OCI-LY7 (cell line): ENCODE measurements around the gene SUMF2. TPM values are rescaled to one million over a fixed set of nuclear protein-coding genes. Genes with fewer than 3 reads are reported as not detected.
"Not testable (repeated sequence)": the region's sequence is repeated elsewhere in the genome, so short reads cannot be mapped to it uniquely, and the experiment has no call there.

Experiments used
- BruUV-seq: library from RNA; stranded (reverse); fragments of 400-500 nt; replicated peaks from 2 replicates; lab custom pipeline; 2021; lab: Mats Ljungman, UMichigan
- CTCF ChIA-PET: fragments of 300-600 bp; sonication (Branson Sonifier 250); formaldehyde crosslinking; loops from one replicate; lab custom pipeline; 2022; ENCODE audit warnings: antibody characterized with exemption; ENCODE audit not compliant: unreplicated experiment; lab: Charles Lee
- POLR2A ChIA-PET: fragments of 300-600 bp; sonication (Branson Sonifier 250); formaldehyde crosslinking; loops from one replicate; lab custom pipeline; 2022; ENCODE audit warnings: antibody characterized with exemption; lab: Charles Lee
- DNase-seq: peaks from one replicate; pipeline ENCODE4 v3.0.0-alpha.2; 2015; ENCODE audit warnings: low spot score
- H2AFZ ChIP-seq: fragments of 200-600 bp; sonication (generic), shearing (Covaris generic); 2 replicates; pipeline ENCODE4 v1.6.1; 2014; ENCODE audit warnings: mild to moderate bottlenecking, antibody characterized with exemption, low read length, moderate library complexity
- H3K27ac ChIP-seq: fragments of 200-600 bp; sonication (generic); 2 replicates; pipeline ENCODE4 v1.5.1; 2014; ENCODE audit warnings: mixed run types, low read depth, mild to moderate bottlenecking, moderate library complexity, low read length, inconsistent platforms; ENCODE audit not compliant: poor library complexity, severe bottlenecking
- H3K36me3 ChIP-seq: fragments of 200-600 bp; sonication (generic); 2 replicates; pipeline ENCODE4 v1.6.1; 2014; ENCODE audit warnings: mild to moderate bottlenecking, antibody characterized with exemption, low read length, moderate library complexity, mixed read lengths; ENCODE audit not compliant: insufficient read depth
- H3K4me1 ChIP-seq: fragments of 200-600 bp; sonication (generic); 2 replicates; pipeline ENCODE4 v1.5.1; 2014; ENCODE audit warnings: mild to moderate bottlenecking, low read length; ENCODE audit not compliant: insufficient read depth, poor library complexity, severe bottlenecking
- H3K4me2 ChIP-seq: fragments of 200-600 bp; sonication (generic); 2 replicates; pipeline ENCODE4 v1.6.1; 2014; ENCODE audit warnings: mild to moderate bottlenecking, low read length
- H3K4me3 ChIP-seq: fragments of 200-600 bp; sonication (generic); 2 replicates; pipeline ENCODE4 v1.5.1; 2014; ENCODE audit warnings: mild to moderate bottlenecking, low read depth, low read length; ENCODE audit not compliant: poor library complexity, severe bottlenecking
- H3K79me2 ChIP-seq: fragments of 200-600 bp; sonication (generic); 2 replicates; pipeline ENCODE4 v1.6.1; 2016; ENCODE audit warnings: low read depth, mild to moderate bottlenecking, low read length, moderate library complexity, mixed read lengths; ENCODE audit not compliant: insufficient read depth
- H3K9me2 ChIP-seq: fragments of 200-600 bp; sonication (generic); 2 replicates; pipeline ENCODE4 v1.6.1; 2016; ENCODE audit warnings: mild to moderate bottlenecking, low read length, mixed read lengths; ENCODE audit not compliant: insufficient read depth
- H3K9me3 ChIP-seq: fragments of 200-600 bp; sonication (generic); 2 replicates; pipeline ENCODE4 v1.6.1; 2014; ENCODE audit warnings: mild to moderate bottlenecking, mixed run types, low read length, mixed read lengths
- H4K20me1 ChIP-seq: fragments of 200-600 bp; sonication (generic); 2 replicates; pipeline ENCODE4 v1.6.1; 2014; ENCODE audit warnings: mild to moderate bottlenecking, antibody characterized with exemption, low read length, moderate library complexity, mixed read lengths; ENCODE audit not compliant: insufficient read depth
- EZH2phosphoT487 ChIP-seq: fragments of 200-600 bp; sonication (generic); IDR thresholded peaks from 2 replicates; pipeline ENCODE4 v1.6.1; 2018; ENCODE audit warnings: low read depth, borderline replicate concordance, mild to moderate bottlenecking, mixed run types, antibody characterized with exemption, low read length, moderate library complexity, mixed read lengths
- intact Hi-C: fragments of 100-400 bp; cut with micrococcal nuclease; formaldehyde crosslinking; loops from one replicate; pipeline ENCODE4 v1.10.0; 2022; ENCODE audit not compliant: unreplicated experiment
- total RNA-seq, 2 experiments: library from RNA; depleted of rRNA in 1 of 2; stranded (reverse); fragments of >200 nt in 1 of 2; shearing (Covaris generic) in 1 of 2; gene quantifications; 2 replicates each; pipeline ENCODE4 v1.2.3, GENCODE V29; 2014 to 2022
- TF ChIP-seq, protein P1 (sequence below): fragments of 200-600 bp; sonication (generic); conservative IDR thresholded peaks from 2 replicates; pipeline ENCODE4 v1.5.1; 2014; ENCODE audit warnings: mild to moderate bottlenecking, antibody characterized with exemption, low read length, moderate library complexity, mixed read lengths

SUMF2 gene
- total RNA-seq, 2 experiments from 2014 or later = 60.8 to 107 TPM

DNA sequence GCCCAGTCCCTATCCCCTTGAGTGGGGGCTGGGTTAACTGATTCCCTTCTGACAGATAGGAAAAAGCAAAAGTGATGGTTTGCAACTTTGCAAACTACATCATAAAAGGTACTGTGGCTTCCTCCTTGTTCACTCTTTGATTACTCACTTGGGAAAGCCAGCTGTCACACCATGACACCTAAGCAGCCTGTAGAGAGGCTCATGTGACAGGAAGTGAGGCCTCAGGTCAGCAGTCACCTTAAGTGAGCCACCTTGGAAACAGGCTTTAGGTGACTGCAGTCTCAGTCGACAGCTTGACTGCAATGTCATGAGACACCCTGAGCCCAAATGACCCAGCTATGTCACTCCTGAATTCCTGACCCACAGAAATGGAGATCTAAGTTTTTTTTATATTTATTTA, 46.5 kb downstream of the SUMF2 start:
- no peak for TF ChIP-seq EZH2phosphoT487
- TF ChIP-seq, protein P1, sequence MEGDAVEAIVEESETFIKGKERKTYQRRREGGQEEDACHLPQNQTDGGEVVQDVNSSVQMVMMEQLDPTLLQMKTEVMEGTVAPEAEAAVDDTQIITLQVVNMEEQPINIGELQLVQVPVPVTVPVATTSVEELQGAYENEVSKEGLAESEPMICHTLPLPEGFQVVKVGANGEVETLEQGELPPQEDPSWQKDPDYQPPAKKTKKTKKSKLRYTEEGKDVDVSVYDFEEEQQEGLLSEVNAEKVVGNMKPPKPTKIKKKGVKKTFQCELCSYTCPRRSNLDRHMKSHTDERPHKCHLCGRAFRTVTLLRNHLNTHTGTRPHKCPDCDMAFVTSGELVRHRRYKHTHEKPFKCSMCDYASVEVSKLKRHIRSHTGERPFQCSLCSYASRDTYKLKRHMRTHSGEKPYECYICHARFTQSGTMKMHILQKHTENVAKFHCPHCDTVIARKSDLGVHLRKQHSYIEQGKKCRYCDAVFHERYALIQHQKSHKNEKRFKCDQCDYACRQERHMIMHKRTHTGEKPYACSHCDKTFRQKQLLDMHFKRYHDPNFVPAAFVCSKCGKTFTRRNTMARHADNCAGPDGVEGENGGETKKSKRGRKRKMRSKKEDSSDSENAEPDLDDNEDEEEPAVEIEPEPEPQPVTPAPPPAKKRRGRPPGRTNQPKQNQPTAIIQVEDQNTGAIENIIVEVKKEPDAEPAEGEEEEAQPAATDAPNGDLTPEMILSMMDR = no peak
- Histone ChIP-seq H2AFZ (peak overlapping the region; percentile 79; the same call in 1 of the 2 replicates), H3K9me3 (0 out of 2 replicates have a peak, but pooled peaks cover 5% of the 10 kb centered on the region), H4K20me1 (no peaks in the 10 kb centered on the region), H3K4me2 (peak overlapping the region; percentile 32), H3K36me3 (no peaks in the 10 kb centered on the region), H3K4me3 (no peak overlapping the region), H3K9me2 (no peaks in the 10 kb centered on the region; the same call in 1 of the 2 replicates), H3K4me1 (peaks cover 15% of the 10 kb centered on the region), H3K27ac (no peak overlapping the region), H3K79me2 (peaks cover 7% of the 10 kb centered on the region)
- DNase-seq = peak; percentile 55
- intact Hi-C loops = loop anchor here (5.0 kb wide), 1 partner anchor 743 kb away; the partner anchor contains the start of gene LANCL2
- ChIA-PET CTCF (no interaction called here), POLR2A (no interaction called here)
- no TSS peak for BruUV-seq

DNA sequence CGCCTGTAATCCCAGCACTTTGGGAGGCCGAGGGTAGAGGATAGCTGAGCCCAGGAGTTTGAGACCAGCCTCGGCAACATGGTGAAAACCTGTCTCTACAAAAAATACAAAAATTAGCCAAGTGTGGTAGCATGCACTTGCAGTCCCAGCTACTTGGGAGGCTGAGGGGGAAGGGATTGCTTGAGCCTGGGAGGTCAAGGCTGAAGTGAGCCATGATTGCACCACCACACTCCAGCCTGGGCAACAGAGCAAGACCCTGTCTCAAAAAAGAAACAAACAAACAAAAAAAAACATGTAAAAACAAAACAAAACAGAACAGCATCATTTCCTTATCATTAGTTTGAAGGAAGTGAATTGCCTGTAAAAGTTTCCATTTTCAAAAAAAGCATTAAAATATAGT, 48.2 kb downstream of the SUMF2 start:
- H3K79me2 ChIP-seq, H3K9me2 ChIP-seq, BruUV-seq, H3K27ac ChIP-seq, H2AFZ ChIP-seq, DNase-seq, H3K36me3 ChIP-seq, H3K4me1 ChIP-seq, H3K9me3 ChIP-seq, H3K4me3 ChIP-seq, CTCF ChIA-PET, H3K4me2 ChIP-seq, H4K20me1 ChIP-seq: not testable (repeated sequence)
- POLR2A ChIA-PET = interaction anchor here (0.7 to 1.2 kb wide), 2 partner anchors 10 to 129 kb away, joined by 6 to 14 read pairs; no protein-coding TSS in a partner anchor
- intact Hi-C loops = loop anchor here (5.0 kb wide), 1 partner anchor 745 kb away; the partner anchor contains the start of gene LANCL2

DNA sequence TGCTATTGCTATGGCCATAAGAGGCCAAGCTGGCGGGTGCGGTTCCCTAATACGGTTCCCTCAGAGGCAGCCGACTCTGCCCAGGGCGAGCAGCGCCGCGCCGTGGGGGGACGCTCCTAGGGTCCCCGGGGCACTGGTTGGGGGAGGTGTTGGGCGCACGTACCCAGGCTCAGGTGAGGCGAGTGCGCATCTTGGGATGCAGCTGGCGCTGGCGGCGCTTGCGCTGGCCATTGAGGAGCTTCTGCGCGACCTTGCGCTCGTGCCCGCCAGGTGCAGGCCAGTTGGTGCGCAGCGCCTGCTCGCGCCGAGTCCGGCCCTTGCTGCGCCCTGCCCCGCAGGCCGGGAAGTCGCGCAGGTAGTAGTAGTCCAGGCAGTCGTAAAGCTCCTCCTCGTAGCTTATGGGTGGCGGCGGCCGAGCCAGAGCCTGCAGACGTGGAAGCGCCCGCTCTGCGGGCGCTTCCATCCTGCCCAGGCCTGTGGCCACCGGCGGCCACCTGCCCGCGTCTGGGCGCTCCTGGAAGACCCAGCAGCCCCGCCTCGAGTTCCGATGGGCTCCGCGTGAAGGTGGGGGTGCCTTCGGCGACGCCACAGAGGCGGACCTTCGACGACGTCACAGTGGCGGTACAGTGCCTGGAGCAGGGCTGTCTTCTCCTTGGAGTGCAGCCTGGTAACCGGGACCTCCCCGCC, 51.9 kb downstream of the SUMF2 start, which contains the start of gene NUPR2:
Gene NUPR2, minus strand, starts transcription at position 566 of the 687 bp plus-strand sequence. Its CDS starts 103 bp downstream, at position 463.
- ChIA-PET POLR2A (no interaction called here), CTCF (no interaction called here)
- no peaks in the 10 kb centered on the region for H3K9me2 ChIP-seq
- peaks cover under 1% of the 10 kb centered on the region for H3K4me1 ChIP-seq
- no peak for DNase-seq
- H3K4me3 ChIP-seq = no peak within 1 kb of the TSS
- no peak for TF ChIP-seq EZH2phosphoT487
- TF ChIP-seq, protein P1 = no peak
- H3K36me3 ChIP-seq = no peaks in the 10 kb centered on the region
- no peak within 1 kb of the TSS for H2AFZ ChIP-seq
- no peaks in the 10 kb centered on the region for H3K9me3 ChIP-seq
- intact Hi-C loops = no loop called here
- no peaks in the 10 kb centered on the region for H3K79me2 ChIP-seq
- H3K4me2 ChIP-seq = no peak within 1 kb of the TSS
- no peaks in the 10 kb centered on the region for H4K20me1 ChIP-seq
- no TSS peak for BruUV-seq
- H3K27ac ChIP-seq = no peak within 1 kb of the TSS
